ENCODE measurements around the gene NCAPD2.

The NCAPD2 gene

DNA sequence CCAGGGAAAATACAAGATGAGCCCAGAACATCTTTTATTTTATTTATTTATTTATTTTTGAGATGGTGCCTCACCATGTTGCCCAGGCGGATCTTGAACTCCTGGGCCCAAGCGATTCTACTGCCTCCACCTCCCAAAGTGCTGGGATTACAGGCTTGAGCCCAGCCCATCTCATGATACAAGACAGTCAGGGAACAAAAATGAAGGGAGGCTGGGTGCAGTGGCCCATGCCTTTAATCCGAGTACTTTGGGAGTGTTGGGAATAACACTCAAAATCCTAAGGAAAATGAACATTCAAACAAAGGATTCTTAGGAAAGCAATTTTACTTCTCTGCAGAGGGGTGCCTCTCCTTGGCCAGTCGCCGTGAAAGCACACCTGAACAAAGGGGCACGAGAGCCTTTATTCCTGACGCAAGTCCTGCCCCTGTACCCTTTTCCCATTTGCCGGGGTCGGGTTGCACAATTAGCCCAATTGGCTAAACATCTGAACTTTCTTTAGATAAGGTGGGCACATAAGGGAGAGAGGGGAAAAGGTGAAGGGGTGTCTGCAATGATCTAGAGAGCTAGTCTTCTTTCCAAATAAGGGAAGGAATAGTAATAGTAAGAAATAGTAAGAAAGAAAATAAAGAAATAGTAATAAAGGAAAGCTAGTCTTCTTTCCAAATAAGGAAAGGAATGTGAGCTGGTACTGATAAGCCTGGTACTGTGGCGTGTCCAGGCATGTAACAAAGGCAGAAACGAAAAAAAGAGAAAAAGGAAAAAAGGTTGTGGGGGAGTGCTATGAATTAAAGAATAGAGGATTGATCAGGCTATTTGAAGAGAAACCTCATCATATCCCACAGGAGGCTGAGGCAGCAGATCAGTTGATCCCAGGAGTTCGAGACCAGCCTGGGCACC, 13.4 kb downstream of the NCAPD2 start:
- Mint-ChIP-seq H3K27ac (no peak overlapping the region), H3K4me1 (no peaks in the 10 kb centered on the region), H3K4me3 (no peak overlapping the region), H3K27me3 (no peaks in the 10 kb centered on the region), H3K36me3 (peaks cover 37% of the 10 kb centered on the region), H3K9me3 (no peaks in the 10 kb centered on the region)
- ATAC-seq, result no peak

DNA sequence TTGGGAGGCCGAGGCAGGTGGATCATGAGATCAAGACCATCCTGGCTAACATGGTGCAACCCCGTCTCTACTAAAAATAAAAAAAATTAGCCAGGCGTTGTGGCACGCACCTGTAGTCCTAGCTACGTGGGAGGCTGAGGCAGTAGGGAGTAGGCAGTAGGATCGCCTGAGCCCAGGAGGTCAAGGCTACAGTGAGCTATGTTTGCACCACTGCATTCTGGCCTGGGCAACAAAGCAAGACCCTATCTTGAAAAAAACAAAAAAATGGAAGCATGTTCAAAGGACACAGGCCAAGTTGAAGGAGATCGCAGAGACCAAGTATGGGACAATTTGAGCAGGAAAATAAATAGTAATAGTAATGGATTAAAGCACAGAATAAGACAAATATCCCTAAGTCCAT, 14.2 kb downstream of the NCAPD2 start:
- Mint-ChIP-seq H3K27me3 (no peaks in the 10 kb centered on the region), H3K27ac (no peak overlapping the region), H3K9me3 (no peaks in the 10 kb centered on the region), H3K4me3 (no peak overlapping the region), H3K36me3 (peaks cover 45% of the 10 kb centered on the region), H3K4me1 (no peaks in the 10 kb centered on the region)
- no peak for ATAC-seq

DNA sequence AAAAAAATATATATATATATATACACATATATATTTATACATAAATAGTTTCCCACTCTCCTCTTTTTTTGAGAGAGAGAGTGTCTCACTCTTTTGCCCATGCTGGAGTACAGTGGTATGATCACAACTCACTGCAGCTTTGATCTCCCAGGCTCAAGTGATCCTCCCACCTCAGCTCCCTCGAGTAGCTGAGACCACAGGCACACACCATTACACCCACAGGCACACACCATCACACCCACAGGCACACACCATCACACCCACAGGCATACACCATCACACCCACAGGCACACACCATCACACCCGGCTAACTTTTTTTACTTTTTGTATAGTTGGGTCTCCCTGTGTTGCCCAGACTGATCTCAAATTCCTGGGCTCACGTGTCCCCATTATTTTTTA, 26.3 kb downstream of the NCAPD2 start:
- Mint-ChIP-seq H3K4me1 (no peaks in the 10 kb centered on the region), H3K9me3 (no peaks in the 10 kb centered on the region), H3K4me3 (no peak overlapping the region), H3K27ac (no peak overlapping the region), H3K36me3 (peaks cover 58% of the 10 kb centered on the region), H3K27me3 (no peaks in the 10 kb centered on the region)
- ATAC-seq, result no peak

DNA sequence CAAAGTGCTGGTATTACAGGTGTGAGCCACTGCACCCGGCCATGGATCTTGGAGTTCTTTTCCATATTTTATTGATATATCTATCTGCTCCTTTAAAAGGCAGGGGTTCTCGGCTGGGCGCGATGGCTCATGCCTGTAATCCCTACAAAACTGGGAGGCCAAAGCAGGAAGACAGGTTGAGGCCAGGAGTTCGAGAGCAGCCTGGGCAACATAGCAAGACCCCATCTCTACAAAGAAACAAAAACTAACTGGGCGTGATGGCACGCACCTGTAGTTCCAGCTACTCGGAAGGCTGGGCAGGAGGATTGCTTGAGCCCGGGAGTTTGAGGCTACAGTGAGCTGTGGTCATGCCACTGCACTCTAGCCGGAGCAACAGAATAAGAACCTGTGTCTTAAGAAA, 28.3 kb downstream of the NCAPD2 start:
- Mint-ChIP-seq H3K27me3 (no peaks in the 10 kb centered on the region), H3K4me3 (no peak overlapping the region), H3K27ac (no peak overlapping the region), H3K9me3 (no peaks in the 10 kb centered on the region), H3K4me1 (no peaks in the 10 kb centered on the region), H3K36me3 (peaks cover 59% of the 10 kb centered on the region)
- ATAC-seq, result no peak

DNA sequence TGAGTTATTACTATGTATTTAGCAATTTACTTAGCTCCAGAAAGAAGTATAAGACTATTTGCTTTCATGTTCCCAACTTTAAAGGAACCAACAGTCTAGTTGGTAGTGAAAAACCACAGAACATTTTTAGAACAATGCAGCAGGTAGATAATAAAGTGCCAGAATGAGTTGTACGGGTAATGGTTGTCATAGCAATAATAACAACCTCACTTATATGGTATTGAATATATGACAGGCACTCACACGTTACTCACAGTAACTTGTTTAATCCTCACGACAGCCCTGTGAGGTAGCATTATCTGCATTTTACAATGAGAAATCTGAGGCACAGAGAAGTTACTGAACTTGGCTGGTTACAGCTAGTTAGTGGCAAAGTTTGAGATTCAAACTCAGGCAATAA, 29.8 kb downstream of the NCAPD2 start:
- no peaks in the 10 kb centered on the region for H3K4me1 Mint-ChIP-seq
- no peaks in the 10 kb centered on the region for H3K27me3 Mint-ChIP-seq
- H3K4me3 Mint-ChIP-seq, result no peak overlapping the region
- H3K36me3 Mint-ChIP-seq, result peaks cover 67% of the 10 kb centered on the region
- no peak for ATAC-seq
- no peak overlapping the region for H3K27ac Mint-ChIP-seq
- H3K9me3 Mint-ChIP-seq, result no peaks in the 10 kb centered on the region

DNA sequence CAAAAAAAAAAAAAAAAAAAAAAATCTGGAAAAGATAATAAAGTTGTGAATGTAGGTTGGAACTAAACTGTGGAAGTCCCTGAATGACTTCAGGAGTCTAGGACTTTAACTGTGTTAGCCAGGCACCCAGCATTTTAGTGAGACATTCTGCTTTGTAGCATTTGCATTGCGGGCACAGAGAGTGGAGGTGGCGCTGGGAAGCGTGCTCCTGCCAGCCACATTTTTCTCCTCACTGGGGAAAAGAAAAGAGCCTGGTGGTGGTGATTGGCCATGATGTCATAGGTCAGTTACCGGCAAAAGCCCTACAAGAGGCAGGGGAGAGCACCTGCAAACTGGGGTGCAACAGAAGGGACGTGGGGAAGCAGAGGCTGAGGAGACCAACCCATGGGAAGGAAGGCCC, 30.7 kb downstream of the NCAPD2 start:
- no peak overlapping the region for H3K4me3 Mint-ChIP-seq
- H3K36me3 Mint-ChIP-seq, result peaks cover 77% of the 10 kb centered on the region
- no peaks in the 10 kb centered on the region for H3K4me1 Mint-ChIP-seq
- no peaks in the 10 kb centered on the region for H3K27me3 Mint-ChIP-seq
- ATAC-seq, result no peak
- H3K9me3 Mint-ChIP-seq, result no peaks in the 10 kb centered on the region
- no peak overlapping the region for H3K27ac Mint-ChIP-seq

DNA sequence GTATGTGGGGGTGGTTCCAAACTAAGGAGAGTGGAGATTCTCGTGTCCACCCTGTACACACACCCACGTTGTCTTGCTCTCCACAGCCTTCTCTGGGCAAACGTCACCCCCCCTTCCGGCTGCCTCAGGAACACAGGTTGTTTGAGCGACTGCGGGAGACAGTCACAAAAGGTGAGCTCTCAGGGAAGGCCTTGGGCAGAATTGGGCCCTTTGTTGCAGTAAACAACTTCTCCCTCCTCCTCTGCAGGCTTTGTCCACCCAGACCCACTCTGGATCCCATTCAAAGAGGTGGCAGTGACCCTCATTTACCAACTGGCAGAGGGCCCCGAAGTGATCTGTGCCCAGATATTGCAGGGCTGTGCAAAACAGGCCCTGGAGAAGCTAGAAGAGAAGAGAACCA, 32.3 kb downstream of the NCAPD2 start:
- no peaks in the 10 kb centered on the region for H3K9me3 Mint-ChIP-seq
- no peak overlapping the region for H3K4me3 Mint-ChIP-seq
- H3K27me3 Mint-ChIP-seq, result no peaks in the 10 kb centered on the region
- no peak overlapping the region for H3K27ac Mint-ChIP-seq
- peaks cover 86% of the 10 kb centered on the region for H3K36me3 Mint-ChIP-seq
- H3K4me1 Mint-ChIP-seq, result no peaks in the 10 kb centered on the region
- no peak for ATAC-seq

DNA sequence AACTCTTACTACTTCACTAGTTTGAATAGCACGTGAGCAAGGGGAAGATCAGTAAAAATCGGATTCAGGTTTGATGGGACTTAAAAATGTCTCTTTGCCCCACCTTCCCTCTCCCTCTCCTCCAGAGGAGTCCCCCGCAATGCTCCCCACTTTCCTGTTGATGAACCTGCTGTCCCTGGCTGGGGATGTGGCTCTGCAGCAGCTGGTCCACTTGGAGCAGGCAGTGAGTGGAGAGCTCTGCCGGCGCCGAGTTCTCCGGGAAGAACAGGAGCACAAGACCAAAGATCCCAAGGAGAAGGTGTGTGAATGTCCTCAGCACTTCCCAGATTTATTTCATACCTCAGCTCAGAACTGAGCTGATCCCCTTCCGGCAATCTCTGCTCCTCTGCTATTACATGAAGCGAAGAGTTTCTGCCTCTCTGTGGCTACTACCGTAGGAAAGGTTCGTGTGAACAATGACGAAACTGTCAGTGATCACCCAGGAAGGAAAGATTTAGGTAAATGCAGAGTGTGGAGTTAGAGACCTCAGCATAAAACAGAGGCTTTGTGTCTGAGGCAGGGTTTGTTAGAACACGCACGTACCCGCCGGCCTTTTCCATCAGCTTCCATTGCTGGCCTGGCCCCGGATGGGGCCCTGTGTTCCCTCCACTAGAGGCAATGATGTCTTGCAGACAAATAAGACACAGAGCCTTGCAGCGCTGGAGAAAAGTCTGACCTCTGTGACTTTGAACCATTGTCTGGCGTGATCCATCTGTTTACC, 33.0 kb downstream of the NCAPD2 start:
- Mint-ChIP-seq H3K27ac (no peak overlapping the region), H3K27me3 (no peaks in the 10 kb centered on the region), H3K4me3 (no peak overlapping the region), H3K4me1 (peaks cover 3% of the 10 kb centered on the region), H3K36me3 (peaks cover 82% of the 10 kb centered on the region), H3K9me3 (no peaks in the 10 kb centered on the region)
- ATAC-seq, result no peak

DNA sequence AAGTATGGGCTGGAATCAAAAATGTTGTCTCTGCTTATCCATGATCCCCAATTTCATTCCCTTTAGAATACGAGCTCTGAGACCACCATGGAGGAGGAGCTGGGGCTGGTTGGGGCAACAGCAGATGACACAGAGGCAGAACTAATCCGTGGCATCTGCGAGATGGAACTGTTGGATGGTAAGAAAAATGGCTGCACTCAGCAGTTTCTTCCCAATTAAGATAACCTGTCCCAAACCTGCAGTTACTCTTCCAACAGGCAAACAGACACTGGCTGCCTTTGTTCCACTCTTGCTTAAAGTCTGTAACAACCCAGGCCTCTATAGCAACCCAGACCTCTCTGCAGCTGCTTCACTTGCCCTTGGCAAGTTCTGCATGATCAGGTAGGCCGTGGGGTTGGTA, 33.8 kb downstream of the NCAPD2 start:
- Mint-ChIP-seq H3K27ac (no peak overlapping the region), H3K36me3 (peaks cover 84% of the 10 kb centered on the region), H3K27me3 (no peaks in the 10 kb centered on the region)

DNA sequence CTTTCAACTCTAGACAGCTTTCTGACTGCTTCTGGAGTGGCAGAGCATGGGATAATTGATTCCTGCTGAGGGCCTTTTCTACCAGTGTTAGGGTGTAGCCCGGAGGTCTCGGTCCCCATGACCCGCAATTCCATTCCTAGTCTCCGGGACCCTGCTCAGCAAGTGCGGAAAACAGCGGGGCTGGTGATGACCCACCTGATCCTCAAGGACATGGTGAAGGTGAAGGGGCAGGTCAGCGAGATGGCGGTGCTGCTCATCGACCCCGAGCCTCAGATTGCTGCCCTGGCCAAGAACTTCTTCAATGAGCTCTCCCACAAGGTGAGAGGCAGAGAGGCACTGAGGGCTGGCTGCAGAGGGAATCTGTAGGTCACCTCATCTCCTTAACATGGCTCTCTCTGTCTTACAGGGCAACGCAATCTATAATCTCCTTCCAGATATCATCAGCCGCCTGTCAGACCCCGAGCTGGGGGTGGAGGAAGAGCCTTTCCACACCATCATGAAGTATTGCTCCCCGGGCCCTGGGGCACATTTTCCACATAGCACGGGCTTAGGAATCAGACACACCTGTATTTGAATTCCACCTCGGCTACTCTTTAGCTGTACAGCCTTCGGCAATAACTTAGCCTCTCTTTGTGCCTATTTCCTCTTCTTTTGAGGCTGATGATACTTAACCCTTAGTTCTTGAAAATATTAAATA, 34.8 kb downstream of the NCAPD2 start:
- no peak overlapping the region for H3K4me3 Mint-ChIP-seq
- peaks cover 20% of the 10 kb centered on the region for H3K4me1 Mint-ChIP-seq
- no peaks in the 10 kb centered on the region for H3K27me3 Mint-ChIP-seq
- no peak for ATAC-seq
- no peaks in the 10 kb centered on the region for H3K9me3 Mint-ChIP-seq
- H3K27ac Mint-ChIP-seq, result peak overlapping the region; percentile 54
- H3K36me3 Mint-ChIP-seq, result peaks cover 76% of the 10 kb centered on the region

More for the DNA sequence above, 33.8 kb downstream of the NCAPD2 start:
- peaks cover 11% of the 10 kb centered on the region for H3K4me1 Mint-ChIP-seq
- H3K4me3 Mint-ChIP-seq, result no peak overlapping the region
- no peaks in the 10 kb centered on the region for H3K9me3 Mint-ChIP-seq
- no peak for ATAC-seq

DNA sequence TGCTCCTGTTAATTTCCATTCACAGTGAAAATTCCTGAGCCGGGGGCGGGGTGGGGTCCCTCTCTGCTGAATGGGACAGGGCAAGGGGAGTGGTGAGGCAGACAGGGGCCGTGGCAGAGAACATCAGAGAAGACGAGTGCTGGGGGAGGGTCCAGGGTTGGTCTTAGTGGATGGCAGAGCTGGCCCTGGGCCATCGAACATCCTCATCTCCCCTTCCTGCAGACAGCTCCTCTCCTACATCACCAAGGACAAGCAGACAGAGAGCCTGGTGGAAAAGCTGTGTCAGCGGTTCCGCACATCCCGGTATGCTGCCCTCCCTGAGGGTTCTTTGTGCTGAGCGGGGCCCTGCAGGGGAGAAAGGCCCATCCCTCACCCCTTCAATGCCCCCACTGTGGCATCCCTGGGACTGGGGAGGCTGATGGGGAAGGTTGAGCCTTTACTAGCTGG, 35.4 kb downstream of the NCAPD2 start:
- no peaks in the 10 kb centered on the region for H3K27me3 Mint-ChIP-seq
- H3K4me1 Mint-ChIP-seq, result peaks cover 26% of the 10 kb centered on the region
- no peak overlapping the region for H3K4me3 Mint-ChIP-seq
- H3K9me3 Mint-ChIP-seq, result no peaks in the 10 kb centered on the region
- peak overlapping the region; percentile 54 for H3K27ac Mint-ChIP-seq
- ATAC-seq, result no peak
- peaks cover 70% of the 10 kb centered on the region for H3K36me3 Mint-ChIP-seq

DNA sequence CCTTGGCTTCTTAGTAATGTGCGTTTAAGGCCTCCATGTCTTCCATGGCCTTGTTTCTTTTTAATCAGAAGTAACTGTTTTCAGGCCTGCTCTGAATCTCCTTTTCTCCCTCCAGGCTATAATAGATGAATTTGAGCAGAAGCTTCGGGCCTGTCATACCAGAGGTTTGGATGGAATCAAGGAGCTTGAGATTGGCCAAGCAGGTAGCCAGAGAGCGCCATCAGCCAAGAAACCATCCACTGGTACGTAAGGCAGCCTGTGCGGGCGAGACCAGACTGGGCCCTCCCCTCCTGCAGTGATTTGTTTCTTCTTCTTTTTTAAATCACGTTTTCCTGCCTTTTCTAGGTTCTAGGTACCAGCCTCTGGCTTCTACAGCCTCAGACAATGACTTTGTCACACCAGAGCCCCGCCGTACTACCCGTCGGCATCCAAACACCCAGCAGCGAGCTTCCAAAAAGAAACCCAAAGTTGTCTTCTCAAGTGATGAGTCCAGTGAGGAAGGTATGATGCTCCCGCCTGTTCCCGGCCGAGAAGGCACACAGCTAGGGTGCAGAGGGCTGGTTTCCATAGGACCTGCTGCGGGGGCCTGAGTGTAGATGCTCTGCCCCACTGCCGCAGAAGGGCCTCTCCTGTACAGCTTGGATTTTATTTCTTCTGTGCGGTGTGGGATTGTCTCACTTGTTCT, 36.8 kb downstream of the NCAPD2 start:
- Mint-ChIP-seq H3K27me3 (no peaks in the 10 kb centered on the region), H3K27ac (peak overlapping the region; percentile 14), H3K4me3 (no peak overlapping the region), H3K36me3 (peaks cover 68% of the 10 kb centered on the region), H3K9me3 (no peaks in the 10 kb centered on the region), H3K4me1 (peaks cover 33% of the 10 kb centered on the region)
- no peak for ATAC-seq

DNA sequence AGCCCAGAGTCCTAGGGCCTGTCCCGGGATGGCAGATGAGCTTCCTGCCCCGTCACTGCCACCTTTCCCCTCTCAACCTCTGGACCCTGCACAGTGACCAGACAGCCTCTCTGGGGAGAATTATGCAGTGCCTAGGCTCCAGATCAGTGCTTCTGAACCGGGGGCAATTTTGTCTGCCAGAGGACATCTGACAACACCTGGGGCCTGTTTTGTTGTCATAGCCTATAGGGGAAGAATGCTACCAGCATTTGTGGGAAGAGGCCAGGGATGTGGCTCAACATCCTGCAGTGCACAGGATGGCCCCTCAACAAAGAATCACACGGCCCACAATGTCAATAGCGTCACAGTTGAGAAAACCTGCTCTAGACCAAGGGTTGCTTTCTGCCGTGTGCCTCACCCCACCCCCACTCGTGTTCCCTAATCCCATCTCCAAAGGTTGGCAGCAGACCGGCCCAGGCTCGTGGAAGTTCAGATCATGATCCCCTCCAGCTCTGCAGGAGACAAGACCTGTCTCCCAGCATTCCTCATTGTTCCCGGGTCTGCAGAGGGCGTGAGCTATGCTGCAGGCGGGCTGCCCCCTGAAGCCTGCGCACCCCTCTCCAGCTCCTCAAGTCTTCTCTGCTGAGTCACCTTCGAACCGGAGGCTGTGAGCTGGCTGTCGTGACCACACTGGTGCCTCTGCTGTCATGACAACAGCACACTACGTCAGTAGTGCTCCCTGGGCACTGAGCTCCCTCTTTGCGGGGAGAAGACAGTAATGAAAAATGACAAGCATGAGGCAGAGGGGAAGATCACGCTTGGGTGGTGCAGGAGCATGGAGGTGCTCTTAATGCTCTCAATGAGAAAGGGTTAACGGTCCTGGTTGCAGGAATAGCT, 38.4 kb downstream of the NCAPD2 start:
- Mint-ChIP-seq H3K4me3 (peak overlapping the region; percentile 92), H3K27ac (peak overlapping the region; percentile 98), H3K27me3 (no peaks in the 10 kb centered on the region), H3K36me3 (peaks cover 72% of the 10 kb centered on the region), H3K4me1 (peaks cover 47% of the 10 kb centered on the region), H3K9me3 (no peaks in the 10 kb centered on the region)
- peak; percentile 31 for ATAC-seq
